Astrocyte (in vitro differentiated cells and primary cell): ENCODE measurements around the gene HIRA. TPM values are rescaled to one million over a fixed set of nuclear protein-coding genes. Genes with fewer than 3 reads are reported as not detected.

Experiments used
- DNase-seq: peaks from one replicate; pipeline ENCODE4 v3.0.0-alpha.2; 2010; ENCODE audit warnings: low read depth
- FAIRE-seq: peaks from 2 replicates; lab custom pipeline; 2011; peaks lifted over from hg19 to GRCh38; lab: Jason Lieb, UNC
- H2AFZ ChIP-seq: 2 replicates; pipeline ENCODE4 v1.6.0; 2012; ENCODE audit warnings: low read depth, low read length, inconsistent platforms
- H3K27ac ChIP-seq: 2 replicates; pipeline ENCODE4 v1.5.1; 2011; ENCODE audit warnings: low read depth, low read length, inconsistent platforms
- H3K27me3 ChIP-seq: 2 replicates; pipeline ENCODE4 v1.6.0; 2011; ENCODE audit warnings: low read length, inconsistent platforms; ENCODE audit not compliant: insufficient read depth
- H3K36me3 ChIP-seq: 2 replicates; pipeline ENCODE4 v1.5.1; 2011; ENCODE audit warnings: low read length, inconsistent platforms; ENCODE audit not compliant: insufficient read depth
- H3K4me1 ChIP-seq: 2 replicates; pipeline ENCODE4 v1.5.1; 2011; ENCODE audit warnings: low read length, inconsistent platforms; ENCODE audit not compliant: insufficient read depth
- H3K4me2 ChIP-seq: 2 replicates; pipeline ENCODE4 v1.6.0; 2012; ENCODE audit warnings: low read length, inconsistent platforms
- H3K4me3 ChIP-seq: 2 replicates; pipeline ENCODE4 v1.5.1; 2011; ENCODE audit warnings: low read depth, mild to moderate bottlenecking, low read length, inconsistent platforms; ENCODE audit not compliant: insufficient read depth
- H3K79me2 ChIP-seq: 2 replicates; pipeline ENCODE4 v1.6.0; 2012; ENCODE audit warnings: mild to moderate bottlenecking, low read length, inconsistent platforms; ENCODE audit not compliant: insufficient read depth
- H3K9ac ChIP-seq: 2 replicates; pipeline ENCODE4 v1.6.0; 2012; ENCODE audit warnings: mild to moderate bottlenecking, low read length, inconsistent platforms
- H3K9me3 ChIP-seq: 2 replicates; pipeline ENCODE4 v1.5.1; 2012; ENCODE audit warnings: low read depth, mild to moderate bottlenecking, low read length, inconsistent platforms; ENCODE audit not compliant: insufficient read depth
- H4K20me1 ChIP-seq: 2 replicates; pipeline ENCODE4 v1.6.0; 2012; ENCODE audit warnings: low read length, inconsistent platforms; ENCODE audit not compliant: insufficient read depth
- H3K27ac Mint-ChIP-seq: one replicate; pipeline ENCODE4 v1.8.0; 2021; ENCODE audit warnings: mild to moderate bottlenecking, mixed read lengths; ENCODE audit not compliant: unreplicated experiment
- H3K27me3 Mint-ChIP-seq: one replicate; pipeline ENCODE4 v1.8.0; 2021; ENCODE audit warnings: low read depth, mixed read lengths; ENCODE audit not compliant: unreplicated experiment
- H3K36me3 Mint-ChIP-seq: one replicate; pipeline ENCODE4 v1.8.0; 2021; ENCODE audit warnings: low read depth, mixed read lengths; ENCODE audit not compliant: unreplicated experiment
- H3K4me1 Mint-ChIP-seq: one replicate; pipeline ENCODE4 v1.8.0; 2021; ENCODE audit warnings: low read depth, mixed read lengths; ENCODE audit not compliant: unreplicated experiment
- H3K4me3 Mint-ChIP-seq: one replicate; pipeline ENCODE4 v1.8.0; 2021; ENCODE audit warnings: mild to moderate bottlenecking, moderate library complexity, mixed read lengths; ENCODE audit not compliant: unreplicated experiment
- H3K9me3 Mint-ChIP-seq: one replicate; pipeline ENCODE4 v1.8.0; 2021; ENCODE audit warnings: mild to moderate bottlenecking, mixed read lengths; ENCODE audit not compliant: unreplicated experiment
- EZH2 ChIP-seq: IDR thresholded peaks from 2 replicates; pipeline ENCODE4 v1.6.1; 2012; ENCODE audit warnings: mild to moderate bottlenecking, low read length, inconsistent platforms; ENCODE audit not compliant: insufficient read depth
- total RNA-seq: library from RNA; stranded (reverse); gene quantifications from 2 replicates; pipeline ENCODE4 v1.2.1, GENCODE V29; 2021
- TF ChIP-seq, protein P1 (sequence below): IDR thresholded peaks from 2 replicates; pipeline ENCODE4 v1.5.1; 2011; ENCODE audit warnings: low read depth, mild to moderate bottlenecking, inconsistent platforms, low read length, moderate library complexity; ENCODE audit not compliant: insufficient read depth

Gene HIRA
- total RNA-seq, 1 donor from 2014 or later: 31.1 TPM

DNA sequence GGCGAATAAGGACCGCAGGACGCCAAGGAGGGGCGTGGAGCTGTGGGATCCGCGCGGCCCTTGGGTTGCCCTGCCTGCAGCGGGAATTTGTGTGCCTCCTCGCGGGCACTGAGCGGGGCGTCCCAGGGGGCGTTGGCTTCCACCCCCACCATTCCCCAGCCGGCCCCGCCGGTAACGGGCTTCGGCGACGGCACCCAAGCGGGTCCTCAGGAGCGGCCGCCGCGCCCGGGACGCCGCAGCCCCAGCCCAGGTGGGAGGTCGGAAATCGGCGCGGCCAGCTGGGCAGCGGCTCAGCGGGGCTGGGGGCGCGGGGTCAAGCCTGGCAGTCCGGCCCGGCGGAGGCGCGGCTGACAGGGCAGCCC is 140.3 kb downstream of the HIRA start:
- no peak for TF ChIP-seq EZH2
- TF ChIP-seq, protein P1, sequence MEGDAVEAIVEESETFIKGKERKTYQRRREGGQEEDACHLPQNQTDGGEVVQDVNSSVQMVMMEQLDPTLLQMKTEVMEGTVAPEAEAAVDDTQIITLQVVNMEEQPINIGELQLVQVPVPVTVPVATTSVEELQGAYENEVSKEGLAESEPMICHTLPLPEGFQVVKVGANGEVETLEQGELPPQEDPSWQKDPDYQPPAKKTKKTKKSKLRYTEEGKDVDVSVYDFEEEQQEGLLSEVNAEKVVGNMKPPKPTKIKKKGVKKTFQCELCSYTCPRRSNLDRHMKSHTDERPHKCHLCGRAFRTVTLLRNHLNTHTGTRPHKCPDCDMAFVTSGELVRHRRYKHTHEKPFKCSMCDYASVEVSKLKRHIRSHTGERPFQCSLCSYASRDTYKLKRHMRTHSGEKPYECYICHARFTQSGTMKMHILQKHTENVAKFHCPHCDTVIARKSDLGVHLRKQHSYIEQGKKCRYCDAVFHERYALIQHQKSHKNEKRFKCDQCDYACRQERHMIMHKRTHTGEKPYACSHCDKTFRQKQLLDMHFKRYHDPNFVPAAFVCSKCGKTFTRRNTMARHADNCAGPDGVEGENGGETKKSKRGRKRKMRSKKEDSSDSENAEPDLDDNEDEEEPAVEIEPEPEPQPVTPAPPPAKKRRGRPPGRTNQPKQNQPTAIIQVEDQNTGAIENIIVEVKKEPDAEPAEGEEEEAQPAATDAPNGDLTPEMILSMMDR: no peak
- H3K36me3 Mint-ChIP-seq: peaks cover 4% of the 10 kb centered on the region
- Histone ChIP-seq H3K27ac (peak overlapping the region; percentile 42), H3K79me2 (no peaks in the 10 kb centered on the region), H2AFZ (peak overlapping the region; percentile 50), H3K4me3 (peak overlapping the region; percentile 65), H4K20me1 (peaks cover 12% of the 10 kb centered on the region), H3K4me1 (peaks cover 41% of the 10 kb centered on the region), H3K27me3 (peaks cover 5% of the 10 kb centered on the region), H3K36me3 (no peaks in the 10 kb centered on the region), H3K9me3 (no peaks in the 10 kb centered on the region), H3K9ac (peak overlapping the region; percentile 79), H3K4me2 (peak overlapping the region; percentile 92)
- H3K4me1 Mint-ChIP-seq: peaks cover 30% of the 10 kb centered on the region
- H3K27me3 Mint-ChIP-seq: peaks cover 8% of the 10 kb centered on the region
- no peaks in the 10 kb centered on the region for H3K9me3 Mint-ChIP-seq
- peak overlapping the region; percentile 95 for H3K27ac Mint-ChIP-seq
- DNase-seq (no peak), FAIRE-seq (no peak)
- peak overlapping the region; percentile 92 for H3K4me3 Mint-ChIP-seq

DNA sequence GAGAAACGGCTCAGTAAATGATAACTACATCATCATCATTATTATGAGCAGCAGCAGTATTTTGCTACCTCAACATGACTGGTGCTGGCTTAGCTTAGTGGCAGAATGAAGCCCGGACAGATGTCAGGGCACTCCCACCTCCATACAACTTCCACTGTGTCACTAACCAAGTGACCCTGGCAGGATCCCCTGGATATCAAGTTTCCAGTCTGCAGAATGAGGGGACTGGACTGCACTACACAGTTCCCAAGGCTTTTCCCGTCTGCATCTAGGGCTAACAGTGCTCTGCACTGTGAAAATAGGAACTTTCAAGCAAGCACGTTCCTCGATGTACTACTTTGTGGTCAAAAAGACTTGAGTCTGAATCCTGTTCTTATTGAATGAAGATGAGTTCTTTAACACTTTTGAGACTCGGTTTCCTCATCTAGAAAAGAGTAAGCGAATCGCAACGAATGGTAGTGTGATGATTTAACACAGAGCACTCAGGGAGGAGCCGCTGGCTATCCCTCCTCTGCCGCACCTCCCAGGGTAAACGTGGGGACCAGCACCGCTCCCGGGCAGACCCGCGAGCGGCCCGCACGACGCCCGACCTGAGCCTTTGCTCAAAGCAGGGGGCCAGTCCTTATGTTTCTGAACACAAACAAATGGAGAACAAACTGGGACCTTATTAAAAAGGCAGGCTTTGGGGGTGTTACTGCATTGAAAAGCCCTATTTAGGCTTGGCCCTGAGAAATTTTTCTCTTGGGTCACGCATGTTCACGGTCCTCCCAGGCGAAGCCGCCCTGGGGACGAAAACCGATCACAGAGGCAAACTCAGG is 140.9 kb downstream of the HIRA start:
- peaks cover 5% of the 10 kb centered on the region for H3K27me3 ChIP-seq
- no peak for FAIRE-seq
- H3K4me2 ChIP-seq: peak overlapping the region; percentile 92
- Mint-ChIP-seq H3K4me3 (peak overlapping the region; percentile 92), H3K36me3 (peaks cover 4% of the 10 kb centered on the region), H3K27me3 (peaks cover 6% of the 10 kb centered on the region), H3K4me1 (peaks cover 36% of the 10 kb centered on the region), H3K9me3 (no peaks in the 10 kb centered on the region), H3K27ac (peak overlapping the region; percentile 95)
- H3K36me3 ChIP-seq: no peaks in the 10 kb centered on the region
- TF ChIP-seq EZH2: no peak
- TF ChIP-seq, protein P1: no peak
- H3K9me3 ChIP-seq: no peaks in the 10 kb centered on the region
- peak overlapping the region; percentile 3 for H3K27ac ChIP-seq
- H3K4me1 ChIP-seq: peaks cover 41% of the 10 kb centered on the region
- H4K20me1 ChIP-seq: peaks cover 12% of the 10 kb centered on the region
- H3K4me3 ChIP-seq: peak overlapping the region; percentile 65
- DNase-seq: no peak
- H3K79me2 ChIP-seq: no peaks in the 10 kb centered on the region
- peak overlapping the region; percentile 50 for H2AFZ ChIP-seq
- peak overlapping the region; percentile 79 for H3K9ac ChIP-seq
